Subcutaneous adipose tissue (tissue), 4 donors: ENCODE data around the gene SENP5. TPM values are rescaled to one million over a fixed set of nuclear protein-coding genes. Genes with fewer than 3 reads are reported as not detected.

ENCODE experiments used
- CTCF ChIP-seq: fragments of 450-650 bp; IDR thresholded peaks from one replicate; pipeline ENCODE4 v1.5.1; 2016; ENCODE audit warnings: low read depth, mild to moderate bottlenecking, control low read depth, antibody characterized with exemption, moderate library complexity
- total RNA-seq, 4 donors: library from RNA; depleted of rRNA; stranded (reverse); fragments of >200 nt; gene quantifications; one replicate each; pipeline ENCODE4 v1.1.0, GENCODE V29; 2016

The SENP5 gene
- total RNA-seq, 4 donors from 2014 or later: 35.7 to 48.3 (median 45.1) TPM

- TF ChIP-seq CTCF: no peak
Observed at GRCh38 chr3:196931828-196932587, 64.3 kb downstream of the SENP5 start.

- no peak for TF ChIP-seq CTCF
Observed at GRCh38 chr3:196932600-196932999, 64.9 kb downstream of the SENP5 start.

GRCh38 chr3:196936288-196936687 lies 68.6 kb downstream of the SENP5 start:
- TF ChIP-seq CTCF: no peak

- no peak for TF ChIP-seq CTCF
Observed at GRCh38 chr3:196938124-196938523, 70.4 kb downstream of the SENP5 start.

GRCh38 chr3:196938576-196938975 lies 70.9 kb downstream of the SENP5 start:
- no peak for TF ChIP-seq CTCF

GRCh38 chr3:196941729-196942225 lies 74.1 kb downstream of the SENP5 start:
- TF ChIP-seq CTCF: no peak

- no peak for TF ChIP-seq CTCF
Observed at GRCh38 chr3:196942226-196942914, 74.7 kb downstream of the SENP5 start, which contains the start of gene NCBP2. TSS of gene NCBP2 (minus strand) at chr3:196942528. CDS start at chr3:196942503, 25 bp downstream.
